GM21367 (cell line): ENCODE measurements around the gene DNAJB7.
"Not testable (repeated sequence)": the region's sequence is repeated elsewhere in the genome, so short reads cannot be mapped to it uniquely, and the experiment has no call there.

Source experiments
- ATAC-seq: cut with Tn5 transposase; IDR thresholded peaks from one replicate; pipeline ENCODE4 v1.9.1; 2021; ENCODE audit not compliant: unreplicated experiment

The DNAJB7 gene

GRCh38 chr22:40845816-40846215 lies 16.1 kb downstream of the DNAJB7 start:
- not testable (repeated sequence) for ATAC-seq

DNA sequence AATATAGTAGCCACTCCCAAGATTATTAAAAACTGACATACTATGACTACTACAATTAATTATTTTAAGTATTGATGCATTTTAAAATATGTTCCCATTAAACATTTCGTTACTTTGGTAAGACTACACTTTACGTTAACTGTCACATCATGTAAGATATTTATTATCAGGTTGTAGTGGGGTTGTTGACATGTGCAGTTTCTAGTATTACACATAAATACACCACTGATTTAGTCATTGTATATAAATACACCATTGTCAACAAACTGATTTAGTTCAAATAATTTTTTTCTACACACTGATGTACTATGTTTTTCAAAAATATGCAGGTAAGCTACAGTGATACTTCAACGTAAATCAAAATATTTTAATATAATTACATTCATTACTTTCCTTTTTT lies 17.0 kb downstream of the DNAJB7 start:
- no peak for ATAC-seq

GRCh38 chr22:40838486-40838885 lies 23.4 kb downstream of the DNAJB7 start:
- no peak for ATAC-seq

DNA sequence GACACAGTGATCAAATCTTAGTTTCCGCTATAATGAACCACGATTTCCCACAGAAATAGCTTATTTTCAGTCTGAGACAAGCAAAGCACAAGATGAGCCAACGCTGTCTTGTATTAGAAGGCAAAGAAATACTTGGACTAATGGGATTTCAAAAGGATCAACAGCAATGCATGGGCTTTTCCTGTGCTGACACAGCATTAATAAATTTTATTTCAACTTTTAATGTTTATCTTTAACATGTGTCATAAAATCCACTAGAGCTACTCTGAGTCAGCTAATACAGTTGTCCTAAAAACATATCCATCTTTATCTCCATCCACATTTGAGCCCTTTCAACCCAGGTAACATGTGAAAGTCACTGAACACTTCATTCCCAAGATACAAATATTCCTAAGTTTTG lies 27.3 kb downstream of the DNAJB7 start:
- no peak for ATAC-seq

DNA sequence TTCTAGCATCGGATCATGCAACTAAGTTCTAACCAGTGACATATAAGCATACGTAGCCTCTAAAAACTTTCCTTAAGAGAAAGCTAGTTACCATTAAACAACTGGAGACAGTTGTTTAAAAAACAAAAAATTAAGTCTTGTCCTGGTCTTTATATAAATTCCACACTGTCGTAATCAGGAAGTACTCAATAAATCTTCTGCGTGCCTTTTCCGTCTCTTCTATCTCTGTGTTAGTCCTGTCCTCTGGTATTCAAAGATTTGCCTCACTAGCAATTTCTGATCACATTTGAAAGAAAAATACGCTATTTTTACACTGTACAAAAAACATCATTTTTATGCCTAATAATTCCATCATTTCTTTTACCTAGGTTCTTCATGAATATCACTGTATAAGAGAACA lies 32.8 kb downstream of the DNAJB7 start:
- no peak for ATAC-seq

GRCh38 chr22:40826984-40827741 lies 34.8 kb downstream of the DNAJB7 start:
- no peak for ATAC-seq

GRCh38 chr22:40826292-40826691 lies 35.6 kb downstream of the DNAJB7 start:
- ATAC-seq: not testable (repeated sequence)

- no peak for ATAC-seq
Observed at GRCh38 chr22:40823426-40823825, 38.5 kb downstream of the DNAJB7 start.

GRCh38 chr22:40819599-40820140 lies 42.2 kb downstream of the DNAJB7 start:
- ATAC-seq: no peak

GRCh38 chr22:40818747-40819598 lies 42.9 kb downstream of the DNAJB7 start, which contains the start of gene SLC25A17:
Gene SLC25A17, minus strand, starts transcription at chr22:40819346. Its CDS starts 98 bp downstream, at chr22:40819248.
- peak; percentile 68 for ATAC-seq

DNA sequence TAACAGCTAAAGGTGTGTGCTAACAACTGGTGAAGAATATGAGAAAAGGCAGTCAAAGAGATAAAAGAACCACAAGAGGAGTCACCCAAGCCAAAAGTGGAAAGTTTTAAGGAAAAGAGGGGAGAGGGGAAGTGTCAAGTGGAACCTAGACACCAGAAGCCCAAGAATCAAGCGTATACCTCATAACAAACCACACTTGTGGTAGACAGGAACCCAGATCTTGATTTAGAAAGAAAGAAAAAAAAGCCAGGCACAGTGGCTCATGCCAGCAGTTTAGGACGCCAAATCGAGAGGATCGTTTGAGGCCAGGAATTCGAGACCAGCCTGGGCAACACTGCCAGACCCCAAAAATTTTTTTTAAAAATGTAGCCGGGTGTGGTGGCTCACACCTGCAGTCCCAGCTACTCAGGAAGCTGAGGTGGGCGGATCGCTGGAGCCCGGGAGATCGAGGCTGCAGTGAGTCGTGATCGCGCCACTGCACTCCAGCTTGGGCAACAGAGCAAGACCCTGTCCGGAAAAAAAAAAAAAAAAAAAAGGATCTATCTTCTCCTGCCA lies 43.6 kb downstream of the DNAJB7 start:
- ATAC-seq: no peak

- no peak for ATAC-seq
Observed at GRCh38 chr22:40817737-40818136, 44.2 kb downstream of the DNAJB7 start.

DNA sequence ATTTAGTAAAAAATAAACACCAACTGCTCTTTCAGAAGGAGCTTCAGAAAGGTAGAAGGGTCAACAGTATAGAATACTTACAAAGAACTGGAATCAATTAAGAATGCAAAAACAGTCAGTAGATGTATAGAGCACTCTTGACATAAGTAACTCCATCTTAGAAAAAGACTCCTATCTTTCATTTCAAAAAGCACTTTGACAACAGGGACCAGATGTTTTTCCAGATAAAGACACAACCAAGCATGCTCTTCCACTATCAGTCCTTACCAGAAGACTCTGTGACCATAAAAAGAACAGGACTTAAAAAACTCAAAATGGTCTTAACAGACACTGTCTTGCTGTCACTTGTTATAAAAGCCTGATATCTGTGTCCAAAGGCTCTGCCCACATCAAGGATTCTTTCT lies 48.0 kb downstream of the DNAJB7 start:
- ATAC-seq: no peak
